IgD-negative memory B cell (primary cell): Measurements from ENCODE around the gene KIAA1755. TPM values are rescaled to one million over a fixed set of nuclear protein-coding genes. Genes with fewer than 3 reads are reported as not detected.

Source experiments
- H3K27ac Mint-ChIP-seq, 3 donors: one replicate each; pipeline ENCODE4 v1.8.0; 2020 to 2022; ENCODE audit warnings: mild to moderate bottlenecking in 3 of 3, mixed read lengths in 3 of 3, moderate library complexity in 1 of 3
- H3K27me3 Mint-ChIP-seq: one replicate; pipeline ENCODE4 v1.8.0; 2021; ENCODE audit warnings: mixed read lengths
- H3K36me3 Mint-ChIP-seq: one replicate; pipeline ENCODE4 v1.8.0; 2020; ENCODE audit warnings: mild to moderate bottlenecking, mixed read lengths
- H3K4me1 Mint-ChIP-seq, 3 donors: one replicate each; pipeline ENCODE4 v1.8.0; 2020 to 2022; ENCODE audit warnings: mixed read lengths in 3 of 3, mild to moderate bottlenecking in 1 of 3
- H3K4me3 Mint-ChIP-seq, 4 donors: one replicate each; pipeline ENCODE4 v1.8.0; 2020 to 2022; ENCODE audit warnings: mild to moderate bottlenecking in 4 of 4, mixed read lengths in 4 of 4, moderate library complexity in 3 of 4
- H3K9me3 Mint-ChIP-seq, 3 donors: one replicate each; pipeline ENCODE4 v1.8.0; 2020 to 2021; ENCODE audit warnings: mixed read lengths in 3 of 3, mild to moderate bottlenecking in 1 of 3
- polyA plus RNA-seq: library from polyadenylated mRNA; unstranded; fragments of 300-500 nt; fragmentation: Illumina TruSeq; gene quantifications from one replicate; pipeline ENCODE4 v1.2.3, GENCODE V29; 2021

KIAA1755 gene
- polyA plus RNA-seq, 1 donor from 2014 or later, result not detected

- Mint-ChIP-seq H3K9me3 (no peaks in the 10 kb centered on the region), H3K4me3 (peak within 1 kb of the TSS; percentile 62 to 86 (median 76)), H3K4me1 (peaks cover 16 to 20% (median 17%) of the 10 kb centered on the region in 3 donors), H3K36me3 (no peaks in the 10 kb centered on the region), H3K27me3 (no peaks in the 10 kb centered on the region), H3K27ac (peak within 1 kb of the TSS in 2 of 3 donors; percentile 20 to 93)
These were observed 95.2 kb downstream of the KIAA1755 start, which contains the start of gene TGM2 for GRCh38 chr20:38165089-38165965. Gene TGM2, minus strand, starts transcription at chr20:38165270. Its CDS starts 72 bp downstream, at chr20:38165198.

DNA sequence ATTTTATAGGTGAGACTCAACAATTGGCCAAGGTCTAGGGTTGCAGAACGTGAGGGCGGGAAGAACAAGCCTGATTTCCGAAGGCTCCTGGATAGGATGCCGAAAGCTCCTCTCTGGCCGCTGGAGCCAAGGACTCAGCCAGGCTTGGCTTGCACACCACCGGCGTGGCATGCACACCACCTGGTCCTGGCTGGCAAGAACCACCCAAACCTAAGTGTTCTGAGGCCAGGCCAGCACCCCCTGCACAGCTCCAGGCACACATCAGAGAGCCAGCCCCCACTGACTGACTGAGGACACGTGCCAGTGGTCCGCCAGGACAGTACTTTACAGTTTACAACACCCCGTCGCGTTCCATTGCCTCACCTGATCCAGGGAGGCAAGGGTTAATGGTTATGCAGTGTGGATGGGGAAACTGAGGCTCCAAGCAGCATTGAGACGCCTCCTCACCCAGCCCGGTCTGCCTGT, 95.9 kb downstream of the KIAA1755 start:
- no peak overlapping the region for H3K27ac Mint-ChIP-seq
- no peaks in the 10 kb centered on the region for H3K9me3 Mint-ChIP-seq
- H3K4me3 Mint-ChIP-seq, result peak overlapping the region; percentile 62 to 86 (median 74)
- H3K4me1 Mint-ChIP-seq, result peaks cover 16 to 20% (median 17%) of the 10 kb centered on the region in 3 donors
- H3K27me3 Mint-ChIP-seq, result no peaks in the 10 kb centered on the region
- no peaks in the 10 kb centered on the region for H3K36me3 Mint-ChIP-seq

- H3K4me3 Mint-ChIP-seq, result peak overlapping the region in 2 of 4 donors; percentile 43 to 76
- no peak overlapping the region for H3K27ac Mint-ChIP-seq
- H3K36me3 Mint-ChIP-seq, result no peaks in the 10 kb centered on the region
- no peaks in the 10 kb centered on the region for H3K27me3 Mint-ChIP-seq
- H3K9me3 Mint-ChIP-seq, result no peaks in the 10 kb centered on the region
- H3K4me1 Mint-ChIP-seq, result peaks cover 15 to 23% (median 15%) of the 10 kb centered on the region in 3 donors
These were observed 96.5 kb downstream of the KIAA1755 start for GRCh38 chr20:38164069-38164468.

- no peaks in the 10 kb centered on the region for H3K9me3 Mint-ChIP-seq
- no peaks in the 10 kb centered on the region for H3K27me3 Mint-ChIP-seq
- H3K36me3 Mint-ChIP-seq, result no peaks in the 10 kb centered on the region
- H3K4me1 Mint-ChIP-seq, result peaks cover 8 to 18% (median 8%) of the 10 kb centered on the region in 3 donors
- peak overlapping the region in 2 of 3 donors; percentile 36 to 54 for H3K27ac Mint-ChIP-seq
- peak overlapping the region in 2 of 4 donors; percentile 55 to 62 for H3K4me3 Mint-ChIP-seq
These were observed 97.4 kb downstream of the KIAA1755 start for GRCh38 chr20:38162878-38163875.

DNA sequence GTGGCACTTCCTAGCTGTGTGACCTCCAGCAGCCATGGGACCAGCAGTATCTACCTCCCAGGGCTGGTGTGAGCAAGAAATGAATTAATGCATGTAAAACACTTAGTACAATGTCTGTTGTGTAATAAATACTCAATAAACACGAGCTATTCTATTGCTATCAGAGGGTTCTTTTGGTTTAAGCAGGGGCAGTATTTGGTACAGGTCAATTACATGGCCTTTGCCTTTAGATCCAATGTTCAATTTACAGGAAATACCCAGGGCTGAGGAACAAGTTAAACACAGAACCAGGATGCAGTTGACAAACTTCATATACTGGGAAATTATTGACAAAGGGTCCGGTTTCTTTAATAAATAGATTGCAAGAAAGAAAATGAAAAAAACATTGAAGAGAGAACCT, 98.4 kb downstream of the KIAA1755 start:
- H3K36me3 Mint-ChIP-seq, result no peaks in the 10 kb centered on the region
- H3K4me1 Mint-ChIP-seq, result peaks cover 8 to 18% (median 8%) of the 10 kb centered on the region in 3 donors
- peak overlapping the region in 1 of 3 donors; percentile 36 for H3K27ac Mint-ChIP-seq
- H3K27me3 Mint-ChIP-seq, result no peaks in the 10 kb centered on the region
- peak overlapping the region in 1 of 4 donors; percentile 62 for H3K4me3 Mint-ChIP-seq
- no peaks in the 10 kb centered on the region for H3K9me3 Mint-ChIP-seq

DNA sequence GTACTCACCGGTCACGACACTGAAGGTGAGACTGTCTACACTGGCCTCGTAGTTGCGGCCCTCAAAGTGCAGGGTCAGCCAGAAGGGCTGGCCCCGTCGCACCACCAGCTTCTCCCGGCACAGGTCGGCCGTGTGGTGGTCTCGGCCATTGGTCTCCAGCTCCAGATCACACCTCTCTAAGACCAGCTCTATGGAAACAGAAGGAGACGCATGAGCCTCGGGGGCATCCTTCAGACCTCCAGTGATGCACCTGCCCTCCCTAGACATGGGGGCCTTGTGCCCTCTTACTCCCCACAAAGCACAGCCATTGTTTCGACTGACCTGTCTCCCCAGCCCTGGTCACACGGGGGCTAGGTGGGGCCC, 99.1 kb downstream of the KIAA1755 start:
- Mint-ChIP-seq H3K27ac (no peak overlapping the region), H3K36me3 (no peaks in the 10 kb centered on the region), H3K4me1 (peaks cover 8 to 18% (median 9%) of the 10 kb centered on the region in 3 donors), H3K9me3 (no peaks in the 10 kb centered on the region), H3K4me3 (no peak overlapping the region), H3K27me3 (no peaks in the 10 kb centered on the region)

Other genes starting within 250 kb of the KIAA1755 start
- 14.4 TPM for gene TTI1, start 227.3 kb downstream of the KIAA1755 start, polyA plus RNA-seq
- 4.0 TPM for gene RPRD1B, start 227.0 kb downstream of the KIAA1755 start, polyA plus RNA-seq
- gene TGM2, start 95.5 kb downstream of the KIAA1755 start, polyA plus RNA-seq, result 7.1 TPM
- not detected for gene BPI, start 43.4 kb upstream of the KIAA1755 start, polyA plus RNA-seq
- gene LBP, start 85.7 kb upstream of the KIAA1755 start, polyA plus RNA-seq, result not detected
- 114 TPM for gene SNHG17, start 174.6 kb upstream of the KIAA1755 start, polyA plus RNA-seq
- gene RALGAPB, start 212.1 kb upstream of the KIAA1755 start, polyA plus RNA-seq, result 13.0 TPM